ENCODE data around the gene C5orf46.
"Not testable (repeated sequence)": the region's sequence is repeated elsewhere in the genome, so short reads cannot be mapped to it uniquely, and the experiment has no call there.

C5orf46 gene

GRCh38 chr5:147878066-147878759 lies 28.1 kb downstream of the C5orf46 start, which contains the start of gene SCGB3A2:
SCGB3A2 (plus strand) TSS chr5:147878711; CDS start chr5:147878804, 93 bp downstream.
- no peaks in the 10 kb centered on the region for H3K4me1 ChIP-seq (ENCODE audit: low read length)
- H3K4me2 ChIP-seq (ENCODE audit: low read length): no peak within 1 kb of the TSS
- peaks cover 29% of the 10 kb centered on the region for H3K27me3 ChIP-seq (ENCODE audit: low read depth, low read length)
- no peaks in the 10 kb centered on the region for H4K20me1 ChIP-seq (ENCODE audit: insufficient read depth, low read length)
- no peak within 1 kb of the TSS for H3K27ac ChIP-seq (ENCODE audit: low read length)
- no peaks in the 10 kb centered on the region for H3K79me2 ChIP-seq (ENCODE audit: low read length)
- H3K36me3 ChIP-seq (replicated peaks; ENCODE audit: low read depth, low read length): no peaks in the 10 kb centered on the region
- H3K4me3 ChIP-seq (ENCODE audit: low read length): no peak within 1 kb of the TSS
- H2AFZ ChIP-seq (ENCODE audit: low read depth, low read length): no peak within 1 kb of the TSS
- no peak for TF ChIP-seq EZH2phosphoT487 (IDR thresholded peaks at IDR 0.05; ENCODE audit: low read depth)
- TF ChIP-seq, protein P1, sequence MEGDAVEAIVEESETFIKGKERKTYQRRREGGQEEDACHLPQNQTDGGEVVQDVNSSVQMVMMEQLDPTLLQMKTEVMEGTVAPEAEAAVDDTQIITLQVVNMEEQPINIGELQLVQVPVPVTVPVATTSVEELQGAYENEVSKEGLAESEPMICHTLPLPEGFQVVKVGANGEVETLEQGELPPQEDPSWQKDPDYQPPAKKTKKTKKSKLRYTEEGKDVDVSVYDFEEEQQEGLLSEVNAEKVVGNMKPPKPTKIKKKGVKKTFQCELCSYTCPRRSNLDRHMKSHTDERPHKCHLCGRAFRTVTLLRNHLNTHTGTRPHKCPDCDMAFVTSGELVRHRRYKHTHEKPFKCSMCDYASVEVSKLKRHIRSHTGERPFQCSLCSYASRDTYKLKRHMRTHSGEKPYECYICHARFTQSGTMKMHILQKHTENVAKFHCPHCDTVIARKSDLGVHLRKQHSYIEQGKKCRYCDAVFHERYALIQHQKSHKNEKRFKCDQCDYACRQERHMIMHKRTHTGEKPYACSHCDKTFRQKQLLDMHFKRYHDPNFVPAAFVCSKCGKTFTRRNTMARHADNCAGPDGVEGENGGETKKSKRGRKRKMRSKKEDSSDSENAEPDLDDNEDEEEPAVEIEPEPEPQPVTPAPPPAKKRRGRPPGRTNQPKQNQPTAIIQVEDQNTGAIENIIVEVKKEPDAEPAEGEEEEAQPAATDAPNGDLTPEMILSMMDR (IDR thresholded peaks at IDR 0.05; ENCODE audit: low read depth, low read length): no peak
- no peaks in the 10 kb centered on the region for H3K9me3 ChIP-seq (ENCODE audit: insufficient read depth, low read length)
- no peak within 1 kb of the TSS for H3K9ac ChIP-seq (ENCODE audit: low read length)

- H3K79me2 ChIP-seq (ENCODE audit: low read length): no peaks in the 10 kb centered on the region
- H3K9ac ChIP-seq (ENCODE audit: low read length): no peak overlapping the region
- H4K20me1 ChIP-seq (ENCODE audit: insufficient read depth, low read length): no peaks in the 10 kb centered on the region
- H3K4me3 ChIP-seq (ENCODE audit: low read length): no peak overlapping the region
- H3K27me3 ChIP-seq (ENCODE audit: low read depth, low read length): peaks cover 29% of the 10 kb centered on the region
- TF ChIP-seq, protein P1 (IDR thresholded peaks at IDR 0.05; ENCODE audit: low read depth, low read length): no peak
- no peak for TF ChIP-seq EZH2phosphoT487 (IDR thresholded peaks at IDR 0.05; ENCODE audit: low read depth)
- H3K4me2 ChIP-seq (ENCODE audit: low read length): no peak overlapping the region
- no peak overlapping the region for H3K27ac ChIP-seq (ENCODE audit: low read length)
- no peaks in the 10 kb centered on the region for H3K36me3 ChIP-seq (replicated peaks; ENCODE audit: low read depth, low read length)
- no peak overlapping the region for H2AFZ ChIP-seq (ENCODE audit: low read depth, low read length)
- no peaks in the 10 kb centered on the region for H3K4me1 ChIP-seq (ENCODE audit: low read length)
- no peaks in the 10 kb centered on the region for H3K9me3 ChIP-seq (ENCODE audit: insufficient read depth, low read length)
These were observed 29.7 kb downstream of the C5orf46 start for GRCh38 chr5:147876626-147877025.

DNA sequence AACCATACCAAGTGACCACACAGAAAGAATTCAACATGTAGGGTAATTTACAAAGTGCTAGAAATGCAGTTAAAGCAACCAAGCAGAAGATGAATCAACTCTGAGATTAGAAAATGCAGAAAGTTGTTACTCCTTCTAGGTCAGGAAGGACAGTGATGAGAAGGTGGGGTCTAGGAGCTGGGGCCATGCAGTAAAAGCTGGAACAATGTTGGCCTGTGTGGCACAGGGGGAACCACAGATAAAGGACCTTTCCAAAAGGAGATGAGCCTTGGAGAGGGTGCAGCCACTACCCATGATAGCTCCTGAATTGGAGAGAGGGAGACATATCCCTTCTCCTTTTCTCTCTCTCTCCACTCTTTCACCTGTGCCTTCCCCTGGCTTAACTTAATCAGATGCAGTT lies 30.2 kb downstream of the C5orf46 start:
- H3K9ac ChIP-seq (ENCODE audit: low read length): no peak overlapping the region
- peaks cover 29% of the 10 kb centered on the region for H3K27me3 ChIP-seq (ENCODE audit: low read depth, low read length)
- no peaks in the 10 kb centered on the region for H3K36me3 ChIP-seq (replicated peaks; ENCODE audit: low read depth, low read length)
- H3K9me3 ChIP-seq (ENCODE audit: insufficient read depth, low read length): no peaks in the 10 kb centered on the region
- no peak overlapping the region for H3K4me2 ChIP-seq (ENCODE audit: low read length)
- no peak overlapping the region for H3K27ac ChIP-seq (ENCODE audit: low read length)
- no peak overlapping the region for H3K4me3 ChIP-seq (ENCODE audit: low read length)
- TF ChIP-seq, protein P1 (IDR thresholded peaks at IDR 0.05; ENCODE audit: low read depth, low read length): no peak
- TF ChIP-seq EZH2phosphoT487 (IDR thresholded peaks at IDR 0.05; ENCODE audit: low read depth): no peak
- H3K4me1 ChIP-seq (ENCODE audit: low read length): no peaks in the 10 kb centered on the region
- no peaks in the 10 kb centered on the region for H4K20me1 ChIP-seq (ENCODE audit: insufficient read depth, low read length)
- no peaks in the 10 kb centered on the region for H3K79me2 ChIP-seq (ENCODE audit: low read length)
- no peak overlapping the region for H2AFZ ChIP-seq (ENCODE audit: low read depth, low read length)

DNA sequence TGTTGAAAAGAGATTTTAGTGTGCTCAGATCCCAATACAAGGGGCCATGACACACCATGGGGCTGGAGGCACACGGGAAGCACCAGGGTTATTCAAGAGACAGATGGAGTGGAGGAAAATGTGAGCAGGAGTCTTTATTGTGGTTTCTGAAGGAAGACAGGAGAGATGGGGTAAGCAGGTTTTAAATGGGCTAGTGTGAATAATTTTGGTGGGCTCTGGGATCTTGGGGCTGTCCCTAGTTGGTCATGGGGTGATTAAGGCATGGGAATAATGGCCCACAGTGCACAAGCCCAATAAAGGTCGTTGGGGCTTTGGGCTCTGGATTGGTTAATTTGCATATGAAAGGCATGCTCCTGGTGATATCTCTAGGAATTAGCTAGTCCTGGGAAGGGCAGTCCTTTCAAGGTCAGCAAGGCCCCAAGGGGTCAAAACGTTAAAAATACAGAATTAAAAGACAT lies 31.4 kb downstream of the C5orf46 start:
- no peak for TF ChIP-seq EZH2phosphoT487 (IDR thresholded peaks at IDR 0.05; ENCODE audit: low read depth)
- TF ChIP-seq, protein P1 (IDR thresholded peaks at IDR 0.05; ENCODE audit: low read depth, low read length): no peak
- Histone ChIP-seq H3K4me3 (ENCODE audit: low read length) (no peak overlapping the region), H2AFZ (ENCODE audit: low read depth, low read length) (no peak overlapping the region), H3K79me2 (ENCODE audit: low read length) (no peaks in the 10 kb centered on the region), H3K4me2 (ENCODE audit: low read length) (no peak overlapping the region), H3K27me3 (ENCODE audit: low read depth, low read length) (peaks cover 22% of the 10 kb centered on the region), H3K9ac (ENCODE audit: low read length) (no peak overlapping the region), H3K27ac (ENCODE audit: low read length) (no peak overlapping the region), H4K20me1 (ENCODE audit: insufficient read depth, low read length) (no peaks in the 10 kb centered on the region), H3K36me3 (replicated peaks; ENCODE audit: low read depth, low read length) (no peaks in the 10 kb centered on the region), H3K4me1 (ENCODE audit: low read length) (no peaks in the 10 kb centered on the region), H3K9me3 (ENCODE audit: insufficient read depth, low read length) (no peaks in the 10 kb centered on the region)

- H3K36me3 ChIP-seq (replicated peaks; ENCODE audit: low read depth, low read length); H2AFZ ChIP-seq (ENCODE audit: low read depth, low read length); H3K4me1 ChIP-seq (ENCODE audit: low read length); H3K27ac ChIP-seq (ENCODE audit: low read length); H3K4me2 ChIP-seq (ENCODE audit: low read length); H3K4me3 ChIP-seq (ENCODE audit: low read length); H4K20me1 ChIP-seq (ENCODE audit: insufficient read depth, low read length); H3K9ac ChIP-seq (ENCODE audit: low read length); H3K79me2 ChIP-seq (ENCODE audit: low read length); H3K9me3 ChIP-seq (ENCODE audit: insufficient read depth, low read length): not testable (repeated sequence)
- peaks cover 21% of the 10 kb centered on the region for H3K27me3 ChIP-seq (ENCODE audit: low read depth, low read length)
These were observed 32.0 kb downstream of the C5orf46 start for GRCh38 chr5:147874118-147874875.

Measured in OCI-LY3 (cell line).